K562 (cell line): ENCODE data around the gene PCBD1. TPM values are rescaled to one million over a fixed set of nuclear protein-coding genes. Genes with fewer than 3 reads are reported as not detected.

Experiments
- ATAC-seq: fragments of 200-7000 bp; cut with Tn5 transposase; 3 replicates; pipeline ENCODE4 v1.9.1; 2020; ENCODE audit warnings: moderate library complexity
- BruUV-seq: library from RNA; stranded (reverse); fragments of 400-500 nt; replicated peaks from 2 replicates; lab custom pipeline; 2021; lab: Mats Ljungman, UMichigan
- CTCF ChIA-PET: fragments of 300-600 bp; formaldehyde crosslinking; extraction: SDS; loops from one replicate; lab custom pipeline; 2021; ENCODE audit warnings: low intra/inter-chr PET ratio; lab: Yijun Ruan, JAX
- POLR2A ChIA-PET: fragments of 300-600, 350-650 bp; sonication (Branson Sonifier 250); formaldehyde crosslinking; extraction: SDS; loops from one replicate; lab custom pipeline; 2021; ENCODE audit warnings: antibody characterized with exemption, inconsistent platforms; lab: Yijun Ruan, JAX
- DNase-seq, 4 experiments: peaks; one replicate each; pipeline versions ENCODE4 v3.0.0 to v3.0.0-alpha.2; 2011 to 2018; ENCODE audit warnings: low spot score in 3 of 4, mixed read lengths in 3 of 4; ENCODE audit errors: extremely low read depth in 1 of 4
- FAIRE-seq: peaks from 2 replicates; lab custom pipeline; 2011; peaks lifted over from hg19 to GRCh38; lab: Jason Lieb, UNC
- H2AFZ ChIP-seq: 2 replicates; pipeline ENCODE4 v1.6.0; 2011; ENCODE audit warnings: low read depth, low read length, control low read depth, inconsistent platforms
- H3K27ac ChIP-seq: fragments of 200-600 bp; 3 replicates; pipeline ENCODE4 v1.8.0; 2011; ENCODE audit warnings: low read depth, mild to moderate bottlenecking, control low read depth, inconsistent platforms, low read length, moderate library complexity, mixed read lengths; ENCODE audit errors: extremely low read depth
- H3K27me3 ChIP-seq, 2 experiments: fragments of 300-600 bp in 1 of 2; 2 replicates in 1 of 2; 3 replicates in 1 of 2; pipeline versions ENCODE4 v1.6.0 to v1.8.0; 2011; ENCODE audit warnings: inconsistent platforms in 2 of 2, low read length in 2 of 2, mild to moderate bottlenecking in 1 of 2, mixed read lengths in 1 of 2, moderate library complexity in 1 of 2; ENCODE audit not compliant: control insufficient read depth in 2 of 2, insufficient read depth in 2 of 2
- H3K36me3 ChIP-seq: fragments of 300-600 bp; 3 replicates; pipeline ENCODE4 v1.8.0; 2011; ENCODE audit warnings: mild to moderate bottlenecking, low read length, inconsistent platforms; ENCODE audit not compliant: control insufficient read depth, insufficient read depth
- H3K4me1 ChIP-seq, 2 experiments: fragments of 200-600 bp in 1 of 2; replicated peaks in 1 of 2; 2 replicates in 1 of 2; 3 replicates in 1 of 2; pipeline versions ENCODE4 v1.5.1 to v1.8.0; 2011; ENCODE audit warnings: inconsistent platforms in 2 of 2, low read length in 2 of 2, mild to moderate bottlenecking in 1 of 2, mixed read lengths in 1 of 2, moderate library complexity in 1 of 2; ENCODE audit not compliant: control insufficient read depth in 2 of 2, insufficient read depth in 2 of 2
- H3K4me2 ChIP-seq: 2 replicates; pipeline ENCODE4 v1.6.1; 2011; ENCODE audit warnings: low read length, control low read depth, inconsistent platforms, mixed read lengths; ENCODE audit not compliant: insufficient read depth
- H3K4me3 ChIP-seq: fragments of 200-600 bp; sonication (generic), shearing (Covaris generic); 2 replicates; pipeline ENCODE4 v1.5.1; 2016; ENCODE audit warnings: control low read depth, inconsistent platforms
- H3K79me2 ChIP-seq: fragments of 200-600 bp; 3 replicates; pipeline ENCODE4 v1.8.0; 2011; ENCODE audit warnings: low read length, inconsistent platforms; ENCODE audit not compliant: control insufficient read depth, insufficient read depth
- H3K9ac ChIP-seq, 2 experiments: 2 replicates each; pipeline versions ENCODE4 v1.6.0 to v1.6.1; 2011; ENCODE audit warnings: low read depth in 2 of 2, low read length in 2 of 2, control low read depth in 1 of 2, inconsistent platforms in 1 of 2, mild to moderate bottlenecking in 1 of 2, mixed read lengths in 1 of 2; ENCODE audit not compliant: insufficient read depth in 1 of 2
- H3K9me1 ChIP-seq: one replicate; pipeline ENCODE4 v1.6.0; 2011; ENCODE audit warnings: inconsistent platforms, mild to moderate bottlenecking, low read length, moderate library complexity; ENCODE audit not compliant: control insufficient read depth, insufficient read depth
- H3K9me3 ChIP-seq: replicated peaks from 2 replicates; pipeline ENCODE4 v1.5.1; 2011; ENCODE audit warnings: low read depth, low read length, inconsistent platforms; ENCODE audit not compliant: control insufficient read depth, insufficient read depth
- H4K20me1 ChIP-seq: replicated peaks from 2 replicates; pipeline ENCODE4 v1.6.1; 2011; ENCODE audit warnings: low read length, inconsistent platforms, mixed read lengths; ENCODE audit not compliant: control insufficient read depth, insufficient read depth
- AFF4 ChIP-seq: sonication (generic); formaldehyde crosslinking; IDR thresholded peaks from 2 replicates; pipeline ENCODE4 v1.8.0; 2023; ENCODE audit warnings: mild to moderate bottlenecking, missing genetic modification reagents
- C11orf30 ChIP-seq: fragments of 450-650 bp; IDR thresholded peaks from 2 replicates; pipeline ENCODE4 v1.6.1; 2016; ENCODE audit warnings: low read depth, mild to moderate bottlenecking
- DDX20 ChIP-seq: fragments of 450-650 bp; IDR thresholded peaks from 2 replicates; pipeline ENCODE4 v1.6.1; 2016; ENCODE audit warnings: missing genetic modification characterization, low read depth, mild to moderate bottlenecking, missing compliant biosample characterization, moderate library complexity
- EHMT2 ChIP-seq: fragments of 450-650 bp; IDR thresholded peaks from 2 replicates; pipeline ENCODE4 v1.6.1; 2018; ENCODE audit warnings: antibody characterized with exemption
- ETS2 ChIP-seq: IDR thresholded peaks from 2 replicates; pipeline ENCODE4 v1.6.1; 2016; ENCODE audit warnings: borderline replicate concordance, missing genetic modification characterization, mild to moderate bottlenecking, moderate library complexity, missing compliant biosample characterization; ENCODE audit not compliant: poor library complexity, severe bottlenecking
- MAFG ChIP-seq: fragments of 450-650 bp; conservative IDR thresholded peaks from 2 replicates; pipeline ENCODE4 v1.6.1; 2016; ENCODE audit warnings: missing genetic modification characterization, missing compliant biosample characterization
- NCOA1 ChIP-seq: fragments of 450-650 bp; IDR thresholded peaks from 2 replicates; pipeline ENCODE4 v1.6.1; 2016; ENCODE audit warnings: low read depth
- RFX7 ChIP-seq: fragments of 250-450 bp; sonication (Bioruptor Pico); IDR thresholded peaks from 2 replicates; pipeline ENCODE4 v1.5.1; 2021; ENCODE audit warnings: mild to moderate bottlenecking
- SRSF7 ChIP-seq: fragments of 200-400 bp; formaldehyde crosslinking; optimal IDR thresholded peaks from 2 replicates; pipeline ENCODE3; 2017; ENCODE audit warnings: mild to moderate bottlenecking, low read depth, low read length
- TAF1 ChIP-seq: IDR thresholded peaks from 2 replicates; pipeline ENCODE4 v1.6.1; 2011; ENCODE audit warnings: mild to moderate bottlenecking, low read length, moderate library complexity; ENCODE audit not compliant: insufficient read depth, control insufficient read depth, severe bottlenecking; ENCODE audit errors: extremely low read depth
- ZBTB34 ChIP-seq: fragments of 250-450 bp; sonication (Bioruptor Pico); IDR thresholded peaks from 2 replicates; pipeline ENCODE4 v1.8.0; 2021; ENCODE audit warnings: mild to moderate bottlenecking, moderate library complexity
- ZNF184 ChIP-seq: sonication (generic); formaldehyde crosslinking; IDR thresholded peaks from 2 replicates; pipeline ENCODE4 v1.5.0; 2020; ENCODE audit warnings: missing genetic modification reagents
- WGBS: fragments of 100-300 bp; shearing (Covaris generic); methylation state at CpG from one replicate; pipeline ENCODE4 v1.1.6; 2016; ENCODE audit warnings: low coverage, mixed read lengths; ENCODE audit not compliant: insufficient coverage; ENCODE audit errors: missing lambda C conversion rate; 5-methylcytosine and 5-hydroxymethylcytosine counted together
- in situ Hi-C: fragments of 300-500 bp; cut with MboI; formaldehyde crosslinking; loops from 4 replicates; pipeline ENCODE4 v1.15.0; 2018; ENCODE audit warnings: inconsistent platforms, mixed read lengths
- intact Hi-C: fragments of 100-400 bp; cut with micrococcal nuclease; formaldehyde crosslinking; loops from 2 replicates; pipeline ENCODE4 v1.14.2; 2022
- polyA plus RNA-seq, 8 experiments: library from polyadenylated mRNA; depleted of rRNA in 4 of 8; stranded (reverse) in 5 of 8; unstranded in 3 of 8; fragments of >200 nt; fragmentation: Nextera tagmentation in 2 of 8; fragmentation: Illumina TruSeq in 1 of 8; extraction: Ambion mirVana in 2 of 8; extraction: Trizol in 1 of 8; gene quantifications; 2 replicates each; pipeline versions ENCODE4 v1.2.1 to v1.2.3, GENCODE V29; 2011 to 2014; ENCODE audit warnings: inconsistent platforms in 1 of 8, missing spikeins in 1 of 8
- total RNA-seq, 7 experiments: library from RNA; depleted of rRNA in 6 of 7; stranded (reverse); fragments of >200 nt in 6 of 7; fragmentation: Illumina TruSeq in 2 of 7; extraction: Trizol in 2 of 7; gene quantifications; 2 replicates each; pipeline versions ENCODE4 v1.2.1 to v1.2.3, GENCODE V29; 2011 to 2021; ENCODE audit warnings: low replicate concordance in 1 of 7

Gene PCBD1
- total and polyA plus RNA-seq, 9 of the 15 experiments (the other 6 are each of a cell fraction or from before 2014, with no cell fraction given), result 14.6 to 109 (median 57.0) TPM

GRCh38 chr10:70891627-70892026, 3.3 kb upstream of the PCBD1 start:
- H3K27me3 ChIP-seq, result 0 out of 5 replicates have a peak, but pooled peaks cover 5 to 12% of the 10 kb centered on the region in 2 experiments
- in situ Hi-C loops (no loop called here), intact Hi-C loops (no loop called here)
- no peaks in the 10 kb centered on the region for H3K9me3 ChIP-seq
- ChIA-PET POLR2A (interaction anchor here (0.9 kb wide), 2 partner anchors 62 to 66 kb away, joined by 3 read pairs; no protein-coding TSS in a partner anchor), CTCF (no interaction called here)
- peaks cover 11 to 21% of the 10 kb centered on the region in 2 experiments for H3K4me1 ChIP-seq
- DNase-seq (no peak), FAIRE-seq (no peak), ATAC-seq (no peak)
- WGBS, result 39% methylated on average over 1 of the region's 1 CpG
- no peaks in the 10 kb centered on the region for H3K9me1 ChIP-seq
- no peak overlapping the region for H2AFZ ChIP-seq
- H3K27ac ChIP-seq, result no peak overlapping the region
- no peaks in the 10 kb centered on the region for H3K79me2 ChIP-seq
- H3K4me3 ChIP-seq, result no peak overlapping the region
- H3K4me2 ChIP-seq, result no peak overlapping the region
- H4K20me1 ChIP-seq, result no peaks in the 10 kb centered on the region
- no peak overlapping the region for H3K9ac ChIP-seq
- BruUV-seq, result no TSS peak
- H3K36me3 ChIP-seq, result no peaks in the 10 kb centered on the region
- no peak for TF ChIP-seq ZNF184 (CRISPR knock-in tag)
- peak; percentile 73 for TF ChIP-seq C11orf30
- no peak for TF ChIP-seq NCOA1
- no peak for TF ChIP-seq DDX20 (tag)
- TF ChIP-seq TAF1, result no peak
- TF ChIP-seq ZBTB34 (CRISPR knock-in tag), result no peak
- TF ChIP-seq SRSF7, result no peak
- TF ChIP-seq AFF4 (CRISPR knock-in tag), result no peak
- TF ChIP-seq RFX7 (CRISPR knock-in tag), result no peak
- no peak for TF ChIP-seq ETS2 (tag)
- TF ChIP-seq MAFG (tag), result peak; percentile 56
- TF ChIP-seq EHMT2, result no peak
